ENCODE data around the gene SEMA4C.

GRCh38 chr2:96880891-96881273, 11.0 kb upstream of the SEMA4C start:
- TF ChIP-seq CTCF (IDR thresholded peaks at IDR 0.05; ENCODE audit: low read depth, low read length) (no peak), EZH2phosphoT487 (IDR thresholded peaks at IDR 0.05; ENCODE audit: low read depth) (no peak)

Measured in OCI-LY3 (cell line).